ENCODE results near the gene OR6A2. TPM values are rescaled to one million over a fixed set of nuclear protein-coding genes. Genes with fewer than 3 reads are reported as not detected.
"Not testable (repeated sequence)": the region's sequence is repeated elsewhere in the genome, so short reads cannot be mapped to it uniquely, and the experiment has no call there.

Gene OR6A2
- total RNA-seq (2014; rRNA removed; shearing (Covaris generic)): 0.05 and 0.11 TPM in 2 replicates
- polyA plus RNA-seq (2015; cell fraction: cytosol; rRNA removed): 0.01 TPM in 1 of 2 replicates, not detected in the other
- polyA plus RNA-seq (2015; cell fraction: nucleus; rRNA removed): 0.19 TPM in 1 of 2 replicates, not detected in the other

GRCh38 chr11:6799402-6799801 is at the start of gene OR6A2:
Gene OR6A2 (minus strand): TSS chr11:6799689. CDS start chr11:6795708, 3,981 bp downstream.
- no peak for DNase-seq (ENCODE audit: low read depth, low spot score)
- in situ Hi-C loops (cut with HindIII; ENCODE audit: low pct_unique_long_range_greater_than_20kb, low sequenced_read_pairs): no loop called here

- DNase-seq (ENCODE audit: low read depth, low spot score): no peak
- in situ Hi-C loops (cut with HindIII; ENCODE audit: low pct_unique_long_range_greater_than_20kb, low sequenced_read_pairs): no loop called here
Observed at GRCh38 chr11:6845383-6845782, 45.9 kb upstream of the OR6A2 start, which contains the start of gene OR10A5. Gene OR10A5 (plus strand): TSS chr11:6845683. CDS start chr11:6845683, 0 bp downstream.

GRCh38 chr11:6844356-6844755 is 44.9 kb upstream of the OR6A2 start:
- in situ Hi-C loops (cut with HindIII; ENCODE audit: low pct_unique_long_range_greater_than_20kb, low sequenced_read_pairs): no loop called here
- no peak for DNase-seq (ENCODE audit: low read depth, low spot score)

DNA sequence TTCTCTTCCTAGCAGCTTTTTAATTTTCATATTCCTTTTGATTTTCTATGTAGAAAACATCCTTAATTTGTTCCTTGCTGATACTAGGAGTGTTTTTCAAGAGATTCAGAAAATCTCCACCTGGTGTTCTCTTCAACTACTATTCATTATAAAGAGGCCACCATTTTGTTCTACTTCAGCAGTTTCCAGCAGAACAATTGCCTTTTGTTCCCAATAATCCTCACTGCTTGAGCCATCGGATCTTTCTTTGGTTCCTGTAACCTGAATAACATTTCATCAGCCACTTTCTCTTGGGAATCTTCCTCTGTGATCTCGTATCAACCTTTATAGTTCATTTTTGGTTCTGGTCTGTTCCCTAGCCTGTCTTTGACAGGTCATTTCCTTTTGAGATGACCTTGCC is 44.2 kb upstream of the OR6A2 start:
- no peak for DNase-seq (ENCODE audit: low read depth, low spot score)
- in situ Hi-C loops (cut with HindIII; ENCODE audit: low pct_unique_long_range_greater_than_20kb, low sequenced_read_pairs): no loop called here

DNA sequence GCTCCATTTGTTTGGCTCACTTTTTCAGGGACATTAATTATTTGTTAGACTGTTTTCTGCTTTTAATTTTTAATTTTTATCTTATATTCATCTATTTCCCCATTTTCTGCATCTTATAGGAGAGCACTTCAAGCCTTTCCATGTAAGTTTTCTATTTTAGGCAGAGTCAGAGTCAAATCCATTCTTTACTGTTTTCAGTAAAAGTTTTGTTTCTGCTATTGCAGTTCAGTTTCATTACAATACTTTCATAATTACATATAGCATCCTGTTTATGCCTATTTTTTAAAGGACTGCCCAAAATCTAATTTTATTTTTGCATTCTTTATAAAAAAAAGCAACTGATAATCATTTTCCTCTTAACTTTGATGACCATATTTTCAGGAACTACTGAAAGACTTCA is 42.2 kb upstream of the OR6A2 start:
- DNase-seq (ENCODE audit: low read depth, low spot score): no peak
- in situ Hi-C loops (cut with HindIII; ENCODE audit: low pct_unique_long_range_greater_than_20kb, low sequenced_read_pairs): no loop called here

GRCh38 chr11:6834021-6834420 is 34.5 kb upstream of the OR6A2 start:
- no peak for DNase-seq (ENCODE audit: low read depth, low spot score)
- in situ Hi-C loops (cut with HindIII; ENCODE audit: low pct_unique_long_range_greater_than_20kb, low sequenced_read_pairs): no loop called here

DNA sequence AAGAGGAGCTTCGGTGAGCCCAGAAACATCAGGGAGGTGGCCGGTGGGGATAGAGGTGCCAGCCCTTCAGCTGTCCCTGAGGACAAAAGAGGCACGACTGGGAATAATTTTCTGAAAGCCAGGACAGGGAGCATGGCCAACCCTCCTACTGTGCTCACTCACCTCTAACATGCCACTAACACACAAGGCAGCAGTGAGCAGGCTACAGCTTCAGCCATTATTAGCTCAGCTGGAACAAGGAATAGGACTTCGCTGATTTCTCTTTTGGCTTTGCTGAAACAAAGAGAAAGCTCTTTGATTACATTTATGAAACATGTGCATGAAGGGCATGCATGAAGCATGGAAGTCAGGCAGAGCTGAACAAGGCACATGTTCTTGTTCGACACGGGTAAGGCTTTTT is 33.9 kb upstream of the OR6A2 start:
- in situ Hi-C loops (cut with HindIII; ENCODE audit: low pct_unique_long_range_greater_than_20kb, low sequenced_read_pairs): no loop called here
- DNase-seq (ENCODE audit: low read depth, low spot score): no peak

- in situ Hi-C loops (cut with HindIII; ENCODE audit: low pct_unique_long_range_greater_than_20kb, low sequenced_read_pairs): no loop called here
- no peak for DNase-seq (ENCODE audit: low read depth, low spot score)
Observed at GRCh38 chr11:6828103-6828502, 28.6 kb upstream of the OR6A2 start.

DNA sequence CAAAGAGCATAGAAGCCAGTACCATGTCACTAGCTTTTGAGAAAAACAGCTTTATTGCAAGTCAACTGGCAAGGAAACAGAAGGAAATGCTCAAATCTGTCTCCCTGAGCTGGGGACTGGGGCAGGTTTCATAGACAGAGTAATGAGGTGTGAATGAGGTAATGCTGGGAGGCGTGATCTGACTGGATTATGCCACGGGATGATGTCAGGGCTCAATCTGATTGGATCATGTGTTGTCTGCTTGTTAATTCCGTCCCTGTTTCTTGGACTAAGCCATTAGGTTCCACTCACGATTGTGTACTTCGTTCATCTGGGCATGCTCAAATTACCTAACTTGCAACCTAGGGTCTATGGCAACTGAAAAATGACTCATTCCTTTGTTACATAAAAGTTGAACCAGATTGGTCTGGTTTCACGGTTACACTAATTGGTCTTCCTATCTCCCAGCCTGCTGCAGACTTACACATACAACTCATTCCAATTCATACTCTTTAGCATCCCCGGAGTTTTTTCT is 25.8 kb upstream of the OR6A2 start:
- in situ Hi-C loops (cut with HindIII; ENCODE audit: low pct_unique_long_range_greater_than_20kb, low sequenced_read_pairs): no loop called here
- DNase-seq (ENCODE audit: low read depth, low spot score): no peak

GRCh38 chr11:6824136-6824823 is 24.8 kb upstream of the OR6A2 start:
- in situ Hi-C loops (cut with HindIII; ENCODE audit: low pct_unique_long_range_greater_than_20kb, low sequenced_read_pairs): no loop called here
- no peak for DNase-seq (ENCODE audit: low read depth, low spot score)

DNA sequence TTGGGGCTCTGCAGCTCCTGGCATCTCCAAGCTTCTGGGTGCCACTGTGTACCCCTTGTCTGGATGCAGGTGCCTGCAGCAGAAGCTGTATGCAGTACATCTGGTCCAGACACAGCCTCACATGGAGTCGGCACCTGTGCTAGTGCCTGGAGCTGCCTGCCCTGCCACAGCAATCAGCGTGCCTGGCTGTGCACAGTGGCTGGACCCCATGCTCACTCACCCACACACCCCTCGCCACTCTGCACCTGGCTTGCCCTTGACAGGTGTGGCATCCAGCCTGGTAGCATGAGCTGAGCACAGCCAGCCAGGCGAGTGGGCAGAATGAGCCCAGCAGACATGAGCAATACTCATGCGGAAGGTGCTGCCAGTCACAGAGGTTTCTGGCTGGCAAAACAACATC is 19.5 kb upstream of the OR6A2 start:
- no peak for DNase-seq (ENCODE audit: low read depth, low spot score)
- in situ Hi-C loops (cut with HindIII; ENCODE audit: low pct_unique_long_range_greater_than_20kb, low sequenced_read_pairs): no loop called here

DNA sequence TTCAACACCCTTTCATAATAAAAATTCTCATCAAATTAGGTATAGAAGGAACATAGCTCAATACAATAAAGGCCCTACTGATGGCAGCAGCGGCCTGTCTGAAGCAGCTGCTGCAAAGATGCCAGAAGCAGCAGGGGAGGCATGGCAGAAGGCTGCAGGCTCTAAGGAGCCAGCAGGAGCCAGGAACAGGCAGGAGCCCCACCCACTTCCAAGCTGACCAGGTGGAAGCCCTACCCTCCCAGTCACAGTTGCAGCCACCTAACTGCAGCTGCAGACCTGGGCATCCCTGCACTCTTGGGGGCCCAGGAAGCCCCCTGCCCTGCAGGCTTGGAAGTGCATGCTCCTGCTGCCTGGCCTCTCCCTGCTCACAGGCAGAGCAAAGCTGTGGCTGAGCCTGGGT is 18.2 kb upstream of the OR6A2 start:
- peak; percentile 8 for DNase-seq (ENCODE audit: low read depth, low spot score)
- in situ Hi-C loops (cut with HindIII; ENCODE audit: low pct_unique_long_range_greater_than_20kb, low sequenced_read_pairs): no loop called here

DNA sequence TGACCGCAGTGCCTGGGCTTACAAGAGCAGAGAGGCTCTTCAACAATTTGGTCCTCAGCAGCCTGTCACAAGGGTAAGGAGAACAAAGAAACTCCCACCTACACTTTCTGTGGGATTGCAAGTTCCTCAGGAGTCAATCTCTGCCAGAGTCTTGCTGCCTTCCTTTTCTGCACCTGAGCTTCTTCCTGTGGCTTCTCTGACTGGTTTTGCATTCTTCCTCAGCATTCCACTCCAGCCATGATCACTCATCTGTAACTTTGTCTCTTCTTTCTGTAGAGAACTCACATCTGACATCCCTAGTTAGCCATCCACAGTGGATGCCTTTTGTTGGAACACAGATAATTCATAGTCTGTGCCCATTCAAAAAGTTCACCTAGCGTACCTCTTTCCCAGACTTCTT is 14.2 kb upstream of the OR6A2 start:
- in situ Hi-C loops (cut with HindIII; ENCODE audit: low pct_unique_long_range_greater_than_20kb, low sequenced_read_pairs): no loop called here

GRCh38 chr11:6812390-6813005 is 13.0 kb upstream of the OR6A2 start:
- peak; percentile 68 for DNase-seq (ENCODE audit: low read depth, low spot score)
- in situ Hi-C loops (cut with HindIII; ENCODE audit: low pct_unique_long_range_greater_than_20kb, low sequenced_read_pairs): no loop called here

More for the DNA sequence above, 14.2 kb upstream of the OR6A2 start:
- no peak for DNase-seq (ENCODE audit: low read depth, low spot score)

- in situ Hi-C loops (cut with HindIII; ENCODE audit: low pct_unique_long_range_greater_than_20kb, low sequenced_read_pairs); DNase-seq (ENCODE audit: low read depth, low spot score): not testable (repeated sequence)
Observed at GRCh38 chr11:6801075-6801474, 1.6 kb upstream of the OR6A2 start.

GRCh38 chr11:6794639-6795038 is 4.8 kb downstream of the OR6A2 start:
- in situ Hi-C loops (cut with HindIII; ENCODE audit: low pct_unique_long_range_greater_than_20kb, low sequenced_read_pairs): no loop called here
- no peak for DNase-seq (ENCODE audit: low read depth, low spot score)

- DNase-seq (ENCODE audit: low read depth, low spot score): no peak
- in situ Hi-C loops (cut with HindIII; ENCODE audit: low pct_unique_long_range_greater_than_20kb, low sequenced_read_pairs): no loop called here
Observed at GRCh38 chr11:6790546-6790945, 8.9 kb downstream of the OR6A2 start.

- in situ Hi-C loops (cut with HindIII; ENCODE audit: low pct_unique_long_range_greater_than_20kb, low sequenced_read_pairs): no loop called here
- DNase-seq (ENCODE audit: low read depth, low spot score): no peak
Observed at GRCh38 chr11:6782720-6783119, 16.8 kb downstream of the OR6A2 start, which contains the start of gene OR2AG1. Gene OR2AG1 (plus strand): TSS chr11:6783020. CDS start chr11:6785038, 2,018 bp downstream.

DNA sequence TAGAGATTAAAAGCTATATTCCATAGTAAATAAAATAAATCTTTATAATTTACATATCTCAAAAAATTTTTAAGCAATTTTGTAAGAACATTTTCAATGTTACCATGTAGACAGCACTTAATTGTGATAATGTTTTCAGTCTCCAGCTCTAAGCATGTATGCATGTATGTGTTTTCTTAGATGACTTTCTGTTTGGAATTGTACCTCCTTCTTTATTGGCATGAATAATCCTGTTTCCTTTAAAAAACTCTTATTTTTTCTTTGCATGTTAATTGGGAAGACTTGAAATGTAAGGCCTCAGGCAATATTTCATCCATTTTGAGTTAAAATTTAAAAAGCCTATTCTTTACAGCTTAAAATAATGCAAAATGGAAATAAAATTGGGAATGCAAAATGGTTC is 18.7 kb downstream of the OR6A2 start:
- no peak for DNase-seq (ENCODE audit: low read depth, low spot score)
- in situ Hi-C loops (cut with HindIII; ENCODE audit: low pct_unique_long_range_greater_than_20kb, low sequenced_read_pairs): no loop called here
